GM12875 (cell line): ENCODE measurements around the gene SLC39A13.

Experiments used
- H3K4me3 ChIP-seq: one replicate; pipeline ENCODE4 v1.5.1; 2011; ENCODE audit warnings: low read depth, low read length, control low read depth
- CTCF ChIP-seq: IDR thresholded peaks from 2 replicates; pipeline ENCODE4 v1.5.1; 2011; ENCODE audit warnings: low read depth, mild to moderate bottlenecking, control low read depth, inconsistent platforms, low read length, moderate library complexity, borderline replicate concordance; ENCODE audit not compliant: insufficient read depth

Gene SLC39A13

GRCh38 chr11:47376525-47377371 is 31.6 kb upstream of the SLC39A13 start:
- TF ChIP-seq CTCF: no peak
- H3K4me3 ChIP-seq: peak overlapping the region; percentile 92

- TF ChIP-seq CTCF: no peak
- H3K4me3 ChIP-seq: peak overlapping the region; percentile 92
Measured at GRCh38 chr11:47377571-47378009, 30.8 kb upstream of the SLC39A13 start.

- TF ChIP-seq CTCF: no peak
- peak within 1 kb of the TSS; percentile 92 for H3K4me3 ChIP-seq
Measured at GRCh38 chr11:47378010-47378835, 30.2 kb upstream of the SLC39A13 start, which contains the start of gene SPI1. Gene SPI1, minus strand, starts transcription at chr11:47378547. Its CDS starts 194 bp downstream, at chr11:47378353.

- peak overlapping the region; percentile 92 for H3K4me3 ChIP-seq
- TF ChIP-seq CTCF: no peak
Measured at GRCh38 chr11:47378836-47379170, 29.6 kb upstream of the SLC39A13 start.

- no peak for TF ChIP-seq CTCF
- H3K4me3 ChIP-seq: no peak overlapping the region
Measured at GRCh38 chr11:47379317-47379716, 29.1 kb upstream of the SLC39A13 start.

- H3K4me3 ChIP-seq: no peak overlapping the region
- no peak for TF ChIP-seq CTCF
Measured at GRCh38 chr11:47380078-47380477, 28.3 kb upstream of the SLC39A13 start.
